Activated gamma-delta T cell treated with Interleukin-2 at 50 U/mL for 16 hours (primary cell): Measurements from ENCODE around the gene RWDD1.
A peak's percentile ranks its signal among the peaks of the same experiment; 100 is the strongest.

Source experiments
- DNase-seq: peaks from one replicate; pipeline ENCODE4 v3.0.0-alpha.2; 2020

The RWDD1 gene

GRCh38 chr6:116615937-116616736 lies 44.8 kb downstream of the RWDD1 start, which contains the start of gene RSPH4A:
TSS of gene RSPH4A (plus strand) at chr6:116616479. CDS start at chr6:116616624, 145 bp downstream.
- DNase-seq, result peak; percentile 45

DNA sequence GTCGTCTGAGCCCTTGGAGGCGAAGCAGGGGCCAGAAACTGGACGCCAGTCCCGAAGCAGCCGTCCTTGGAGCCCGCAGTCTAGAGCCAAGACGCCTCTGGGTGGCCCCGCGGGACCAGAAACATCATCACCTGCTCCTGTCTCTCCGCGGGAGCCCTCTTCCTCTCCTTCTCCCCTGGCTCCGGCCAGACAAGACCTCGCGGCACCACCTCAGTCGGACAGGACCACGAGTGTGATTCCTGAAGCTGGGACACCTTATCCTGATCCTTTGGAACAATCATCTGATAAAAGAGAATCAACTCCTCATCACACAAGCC lies 45.4 kb downstream of the RWDD1 start:
- DNase-seq, result peak; percentile 13

GRCh38 chr6:116624036-116624805 lies 52.9 kb downstream of the RWDD1 start:
- no peak for DNase-seq

DNA sequence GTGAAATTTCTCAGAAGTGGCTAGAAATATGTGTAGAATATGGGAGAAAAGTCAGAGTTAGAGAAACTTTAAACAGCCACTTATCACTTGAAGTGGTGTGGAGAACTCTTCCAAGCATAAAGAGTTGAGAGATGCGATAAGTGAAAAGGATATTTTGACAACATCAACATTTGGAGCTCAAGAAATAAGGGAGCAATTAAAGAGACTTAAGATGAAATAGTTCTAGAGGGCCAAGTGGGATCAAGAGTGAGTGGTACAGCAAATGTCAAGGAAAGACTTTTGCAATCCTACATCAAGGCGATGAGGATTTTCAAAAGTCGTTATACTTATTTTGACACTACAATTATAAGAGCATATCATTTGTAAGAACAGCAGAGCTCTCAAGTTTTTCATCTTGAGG lies 54.6 kb downstream of the RWDD1 start:
- no peak for DNase-seq

- no peak for DNase-seq
Observed at GRCh38 chr6:116629563-116629981, 58.3 kb downstream of the RWDD1 start.

DNA sequence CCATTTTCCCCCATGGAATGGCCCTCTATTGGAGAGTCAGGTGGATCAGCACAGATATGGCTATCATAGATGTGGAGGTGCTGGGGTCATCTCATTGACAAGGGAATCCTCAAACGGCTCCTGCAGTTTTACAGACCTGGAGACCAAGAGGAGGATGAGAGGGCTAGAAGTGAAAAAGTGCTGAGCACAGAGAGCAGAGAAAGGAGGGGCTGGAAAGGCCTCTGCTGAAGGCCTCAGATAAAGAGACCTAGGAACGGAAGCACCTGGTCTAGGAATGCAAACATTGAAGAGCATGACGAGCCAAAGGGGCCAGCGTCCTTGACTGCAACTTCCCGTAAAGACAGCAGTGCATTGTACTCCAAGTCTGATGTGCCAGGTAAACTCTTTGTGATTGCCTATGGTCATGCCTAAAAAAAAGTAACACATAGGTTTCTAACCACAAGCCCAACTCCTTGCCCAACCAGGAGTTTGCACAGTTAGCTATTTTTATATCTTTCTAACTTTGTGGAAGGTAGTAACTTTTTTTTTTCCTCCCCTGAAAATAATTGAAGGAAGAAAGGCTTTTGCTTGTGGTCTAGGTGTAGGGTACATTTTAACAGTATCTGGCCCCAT lies 60.2 kb downstream of the RWDD1 start:
- DNase-seq, result no peak

DNA sequence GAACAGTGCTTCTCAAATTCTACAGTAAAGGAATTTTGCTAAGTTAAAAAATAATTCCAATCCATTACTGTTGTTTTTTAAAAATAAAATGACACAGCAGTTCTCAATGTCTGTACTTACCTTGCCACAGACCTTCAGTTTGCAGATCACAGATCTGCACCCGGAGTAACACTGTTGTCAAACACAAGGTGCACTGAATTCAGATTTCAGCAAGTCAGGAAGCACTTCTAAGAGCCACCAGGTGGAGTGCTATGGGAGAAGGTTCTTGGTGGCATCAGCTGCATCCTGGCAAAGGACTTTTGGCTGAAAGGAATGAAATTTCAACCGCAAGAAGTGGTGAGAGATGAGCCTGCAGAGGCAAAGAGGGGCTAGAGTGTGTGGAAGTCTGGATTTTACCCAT lies 62.4 kb downstream of the RWDD1 start:
- no peak for DNase-seq
